SU-DHL-6 (cell line): ENCODE results near the gene ADAMTS12.

Source experiments
- H2AFZ ChIP-seq: fragments of 200-600 bp; sonication (generic); 2 replicates; pipeline ENCODE4 v1.6.1; 2014; ENCODE audit warnings: low read depth, mild to moderate bottlenecking, moderate library complexity, mixed read lengths, antibody characterized with exemption, low read length; ENCODE audit not compliant: severe bottlenecking
- H3F3A ChIP-seq: fragments of 200-600 bp; shearing (Covaris generic); 2 replicates; pipeline ENCODE4 v1.6.0; 2016; ENCODE audit warnings: antibody characterized with exemption, mild to moderate bottlenecking; ENCODE audit not compliant: insufficient read depth
- H3K27ac ChIP-seq: fragments of 200-600 bp; sonication (generic); 2 replicates; pipeline ENCODE4 v1.5.1; 2016; ENCODE audit warnings: low read depth, mild to moderate bottlenecking, low read length, moderate library complexity, mixed read lengths
- H3K27me3 ChIP-seq: fragments of 200-600 bp; sonication (generic), shearing (Covaris generic); 2 replicates; pipeline ENCODE4 v1.6.0; 2014; ENCODE audit warnings: mild to moderate bottlenecking, low read length
- H3K36me3 ChIP-seq: fragments of 200-600 bp; sonication (generic); 2 replicates; pipeline ENCODE4 v1.6.1; 2014; ENCODE audit warnings: mild to moderate bottlenecking, low read length, mixed read lengths
- H3K4me2 ChIP-seq: fragments of 300-600, 200-600 bp; shearing (Covaris generic), sonication (generic); 2 replicates; pipeline ENCODE4 v1.6.0; 2014; ENCODE audit warnings: low read length, low read depth, mild to moderate bottlenecking; ENCODE audit not compliant: poor library complexity, severe bottlenecking
- H3K4me3 ChIP-seq: fragments of 200-600 bp; sonication (generic); 2 replicates; pipeline ENCODE4 v1.5.1; 2014; ENCODE audit warnings: antibody characterized with exemption, low read length, mild to moderate bottlenecking, mixed read lengths; ENCODE audit not compliant: insufficient read depth, poor library complexity, severe bottlenecking
- H3K79me2 ChIP-seq: fragments of 200-600 bp; sonication (generic); 2 replicates; pipeline ENCODE4 v1.6.1; 2014; ENCODE audit warnings: mild to moderate bottlenecking, low read length, moderate library complexity; ENCODE audit not compliant: insufficient read depth
- H3K9ac ChIP-seq: fragments of 200-600 bp; sonication (generic); 2 replicates; pipeline ENCODE4 v1.7.0; 2014; ENCODE audit warnings: mild to moderate bottlenecking, low read length
- H3K9me2 ChIP-seq: fragments of 200-600 bp; sonication (generic); replicated peaks from 2 replicates; pipeline ENCODE4 v1.6.1; 2014; ENCODE audit warnings: low read length; ENCODE audit not compliant: insufficient read depth
- H3K9me3 ChIP-seq: fragments of 200-600 bp; sonication (generic); 2 replicates; pipeline ENCODE4 v1.6.1; 2014; ENCODE audit warnings: low read length, mixed read lengths; ENCODE audit not compliant: insufficient read depth
- H4K20me1 ChIP-seq: fragments of 200-600 bp; sonication (generic); 2 replicates; pipeline ENCODE4 v1.6.1; 2014; ENCODE audit warnings: low read depth, mild to moderate bottlenecking, antibody characterized with exemption, low read length, moderate library complexity, mixed read lengths
- EZH2phosphoT487 ChIP-seq: fragments of 200-600 bp; sonication (generic), shearing (Covaris generic); conservative IDR thresholded peaks from 2 replicates; pipeline ENCODE4 v1.6.1; 2018; ENCODE audit warnings: mild to moderate bottlenecking, antibody characterized with exemption, low read length, moderate library complexity, mixed read lengths
- TF ChIP-seq, protein P1 (sequence below): fragments of 200-600 bp; sonication (generic); IDR thresholded peaks from one replicate; pipeline ENCODE4 v1.5.1; 2017; ENCODE audit warnings: antibody characterized with exemption, mild to moderate bottlenecking, low read length, moderate library complexity; ENCODE audit not compliant: insufficient read depth, poor library complexity, severe bottlenecking

ADAMTS12 gene

GRCh38 chr5:33701251-33701650 lies 190.5 kb downstream of the ADAMTS12 start:
- Histone ChIP-seq H3K4me2 (no peak overlapping the region), H3K36me3 (no peaks in the 10 kb centered on the region), H4K20me1 (no peaks in the 10 kb centered on the region), H3K27me3 (no peaks in the 10 kb centered on the region), H2AFZ (no peak overlapping the region), H3K9me3 (no peaks in the 10 kb centered on the region), H3K9me2 (no peaks in the 10 kb centered on the region), H3F3A (no peaks in the 10 kb centered on the region), H3K27ac (no peak overlapping the region), H3K4me3 (no peak overlapping the region), H3K9ac (no peak overlapping the region), H3K79me2 (no peaks in the 10 kb centered on the region)
- TF ChIP-seq, protein P1, sequence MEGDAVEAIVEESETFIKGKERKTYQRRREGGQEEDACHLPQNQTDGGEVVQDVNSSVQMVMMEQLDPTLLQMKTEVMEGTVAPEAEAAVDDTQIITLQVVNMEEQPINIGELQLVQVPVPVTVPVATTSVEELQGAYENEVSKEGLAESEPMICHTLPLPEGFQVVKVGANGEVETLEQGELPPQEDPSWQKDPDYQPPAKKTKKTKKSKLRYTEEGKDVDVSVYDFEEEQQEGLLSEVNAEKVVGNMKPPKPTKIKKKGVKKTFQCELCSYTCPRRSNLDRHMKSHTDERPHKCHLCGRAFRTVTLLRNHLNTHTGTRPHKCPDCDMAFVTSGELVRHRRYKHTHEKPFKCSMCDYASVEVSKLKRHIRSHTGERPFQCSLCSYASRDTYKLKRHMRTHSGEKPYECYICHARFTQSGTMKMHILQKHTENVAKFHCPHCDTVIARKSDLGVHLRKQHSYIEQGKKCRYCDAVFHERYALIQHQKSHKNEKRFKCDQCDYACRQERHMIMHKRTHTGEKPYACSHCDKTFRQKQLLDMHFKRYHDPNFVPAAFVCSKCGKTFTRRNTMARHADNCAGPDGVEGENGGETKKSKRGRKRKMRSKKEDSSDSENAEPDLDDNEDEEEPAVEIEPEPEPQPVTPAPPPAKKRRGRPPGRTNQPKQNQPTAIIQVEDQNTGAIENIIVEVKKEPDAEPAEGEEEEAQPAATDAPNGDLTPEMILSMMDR: no peak
- no peak for TF ChIP-seq EZH2phosphoT487

DNA sequence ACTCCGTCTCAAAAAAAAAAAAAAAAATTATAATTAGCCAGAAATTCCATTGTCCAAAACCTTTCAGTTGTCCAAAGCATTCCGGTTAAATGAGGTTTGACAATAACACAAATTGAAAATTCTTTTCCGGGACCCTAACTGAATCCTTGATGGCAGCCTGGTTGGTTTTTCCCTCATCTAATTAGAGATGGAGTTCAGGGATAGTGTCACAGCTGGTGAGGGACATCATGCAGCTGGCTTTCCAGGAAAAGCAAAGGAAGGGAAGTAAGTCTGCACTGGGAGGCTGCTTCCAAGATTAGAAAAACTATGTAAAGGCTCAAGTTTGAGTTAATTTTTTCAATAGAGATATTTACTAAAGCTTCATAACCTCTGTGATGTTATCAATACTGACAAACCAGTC lies 195.4 kb downstream of the ADAMTS12 start:
- H2AFZ ChIP-seq: no peak overlapping the region
- no peaks in the 10 kb centered on the region for H3F3A ChIP-seq
- H4K20me1 ChIP-seq: no peaks in the 10 kb centered on the region
- H3K79me2 ChIP-seq: no peaks in the 10 kb centered on the region
- no peaks in the 10 kb centered on the region for H3K36me3 ChIP-seq
- H3K9ac ChIP-seq: no peak overlapping the region
- TF ChIP-seq, protein P1: no peak
- no peak for TF ChIP-seq EZH2phosphoT487
- H3K27ac ChIP-seq: no peak overlapping the region
- H3K4me2 ChIP-seq: no peak overlapping the region
- no peaks in the 10 kb centered on the region for H3K27me3 ChIP-seq
- H3K9me3 ChIP-seq: no peaks in the 10 kb centered on the region
- H3K9me2 ChIP-seq: no peaks in the 10 kb centered on the region
- no peak overlapping the region for H3K4me3 ChIP-seq

DNA sequence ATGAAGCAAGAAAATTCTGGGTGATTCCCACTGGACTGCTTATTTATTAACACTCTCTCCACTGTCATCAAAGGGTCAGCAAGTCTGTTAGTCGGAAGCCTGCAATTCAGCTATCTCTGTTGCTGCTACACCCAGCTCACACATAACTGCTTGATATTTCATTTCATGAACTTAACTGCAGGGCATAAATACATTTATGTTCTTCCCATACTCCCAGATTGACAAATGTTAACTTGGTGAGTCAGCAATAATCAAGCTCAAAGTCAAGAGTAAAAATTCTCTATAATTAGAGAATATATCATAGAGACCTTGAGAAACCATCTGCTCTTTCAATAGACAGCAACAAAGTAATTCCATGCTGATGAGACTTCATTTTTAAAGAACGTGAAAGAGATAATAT lies 198.8 kb downstream of the ADAMTS12 start:
- no peaks in the 10 kb centered on the region for H4K20me1 ChIP-seq

More for the DNA sequence above, 198.8 kb downstream of the ADAMTS12 start:
- H3K79me2 ChIP-seq: no peaks in the 10 kb centered on the region
- no peak overlapping the region for H2AFZ ChIP-seq
- no peaks in the 10 kb centered on the region for H3F3A ChIP-seq
- no peak for TF ChIP-seq EZH2phosphoT487
- TF ChIP-seq, protein P1: no peak
- H3K9me2 ChIP-seq: no peaks in the 10 kb centered on the region
- H3K27me3 ChIP-seq: no peaks in the 10 kb centered on the region
- no peak overlapping the region for H3K4me2 ChIP-seq
- H3K4me3 ChIP-seq: no peak overlapping the region
- no peak overlapping the region for H3K9ac ChIP-seq
- no peak overlapping the region for H3K27ac ChIP-seq
- H3K36me3 ChIP-seq: no peaks in the 10 kb centered on the region
- no peaks in the 10 kb centered on the region for H3K9me3 ChIP-seq
